ENCODE results near the gene MS4A6E. TPM values are rescaled to one million over a fixed set of nuclear protein-coding genes. Genes with fewer than 3 reads are reported as not detected.

Gene MS4A6E
- total RNA-seq, 1 experiment from 2014 or later, result not detected

DNA sequence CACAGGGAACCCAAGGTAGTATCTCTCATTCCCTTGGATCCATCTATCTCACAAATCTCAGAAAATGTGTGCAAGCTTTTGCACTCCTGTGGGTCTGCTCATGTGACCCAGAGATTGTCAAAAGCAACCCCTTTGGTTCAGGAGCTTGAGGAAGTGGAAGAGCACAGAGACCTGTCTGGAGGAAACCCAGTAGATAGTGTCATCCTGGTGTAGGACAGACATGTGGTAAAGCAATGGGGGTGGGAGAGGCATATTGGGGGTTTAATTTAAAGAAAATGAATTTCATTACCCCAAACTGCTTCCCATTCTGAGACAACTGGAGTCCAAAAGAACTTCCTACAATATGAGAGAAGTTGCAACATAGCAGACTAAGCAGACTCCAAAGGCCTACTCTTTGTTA is 63.4 kb downstream of the MS4A6E start:
- Histone ChIP-seq H3K9me3 (ENCODE audit: insufficient read depth, low read depth) (no peaks in the 10 kb centered on the region), H3K4me3 (no peak overlapping the region), H3K9me2 (ENCODE audit: insufficient read depth) (no peaks in the 10 kb centered on the region; the same call in 1 of the 2 replicates), H3K4me2 (no peak overlapping the region), H3K36me3 (ENCODE audit: low read depth) (no peaks in the 10 kb centered on the region), H3K79me2 (ENCODE audit: low read depth) (no peaks in the 10 kb centered on the region), H3K4me1 (replicated peaks; ENCODE audit: insufficient read depth) (no peaks in the 10 kb centered on the region), H2AFZ (no peak overlapping the region), H3K27me3 (ENCODE audit: insufficient read depth, low read depth) (peaks cover 25% of the 10 kb centered on the region), H3K27ac (no peak overlapping the region), H3F3A (ENCODE audit: insufficient read depth, low read depth) (no peaks in the 10 kb centered on the region), H4K20me1 (ENCODE audit: insufficient read depth) (no peaks in the 10 kb centered on the region)
- POLR2A ChIA-PET (ENCODE audit: unreplicated experiment), result no interaction called here
- CTCF ChIA-PET, result no interaction called here
- BruUV-seq (replicated peaks), result no TSS peak
- intact Hi-C loops (cut with micrococcal nuclease; ENCODE audit: unreplicated experiment), result no loop called here
- no peak for DNase-seq
- TF ChIP-seq, protein P1, sequence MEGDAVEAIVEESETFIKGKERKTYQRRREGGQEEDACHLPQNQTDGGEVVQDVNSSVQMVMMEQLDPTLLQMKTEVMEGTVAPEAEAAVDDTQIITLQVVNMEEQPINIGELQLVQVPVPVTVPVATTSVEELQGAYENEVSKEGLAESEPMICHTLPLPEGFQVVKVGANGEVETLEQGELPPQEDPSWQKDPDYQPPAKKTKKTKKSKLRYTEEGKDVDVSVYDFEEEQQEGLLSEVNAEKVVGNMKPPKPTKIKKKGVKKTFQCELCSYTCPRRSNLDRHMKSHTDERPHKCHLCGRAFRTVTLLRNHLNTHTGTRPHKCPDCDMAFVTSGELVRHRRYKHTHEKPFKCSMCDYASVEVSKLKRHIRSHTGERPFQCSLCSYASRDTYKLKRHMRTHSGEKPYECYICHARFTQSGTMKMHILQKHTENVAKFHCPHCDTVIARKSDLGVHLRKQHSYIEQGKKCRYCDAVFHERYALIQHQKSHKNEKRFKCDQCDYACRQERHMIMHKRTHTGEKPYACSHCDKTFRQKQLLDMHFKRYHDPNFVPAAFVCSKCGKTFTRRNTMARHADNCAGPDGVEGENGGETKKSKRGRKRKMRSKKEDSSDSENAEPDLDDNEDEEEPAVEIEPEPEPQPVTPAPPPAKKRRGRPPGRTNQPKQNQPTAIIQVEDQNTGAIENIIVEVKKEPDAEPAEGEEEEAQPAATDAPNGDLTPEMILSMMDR (conservative IDR thresholded peaks at IDR 0.05), result no peak
- TF ChIP-seq EZH2 (IDR thresholded peaks at IDR 0.05; ENCODE audit: low read depth), result no peak

Other genes with a start within 250 kb of the MS4A6E start
- gene MS4A2, start 238.6 kb upstream of the MS4A6E start, total RNA-seq (2021), result not detected in 2 replicates
- gene MS4A6A, start 144.2 kb upstream of the MS4A6E start, total RNA-seq (2021), result not detected in 2 replicates
- not detected in 2 replicates for gene MS4A4E, start 84.1 kb upstream of the MS4A6E start, total RNA-seq (2021)
- not detected in 2 replicates for gene MS4A4A, start 46.6 kb upstream of the MS4A6E start, total RNA-seq (2021)
- not detected in 2 replicates for gene MS4A7, start 51.3 kb downstream of the MS4A6E start, total RNA-seq (2021)
- gene MS4A14, start 69.2 kb downstream of the MS4A6E start, total RNA-seq (2021), result not detected in 2 replicates
- gene MS4A5, start 102.3 kb downstream of the MS4A6E start, total RNA-seq (2021), result not detected in 2 replicates
- not detected in 2 replicates for gene MS4A1, start 128.6 kb downstream of the MS4A6E start, total RNA-seq (2021)
- gene MS4A12, start 165.5 kb downstream of the MS4A6E start, total RNA-seq (2021), result not detected in 2 replicates
- not detected in 2 replicates for gene MS4A13, start 188.1 kb downstream of the MS4A6E start, total RNA-seq (2021)

Data from PC-9 (cell line).